Measurements from ENCODE around the gene NFKBIL1.
"Not testable (repeated sequence)": the region's sequence is repeated elsewhere in the genome, so short reads cannot be mapped to it uniquely, and the experiment has no call there.

The NFKBIL1 gene

GRCh38 chr6:31546958-31547726 is at the start of gene NFKBIL1:
Gene NFKBIL1, plus strand, starts transcription at chr6:31547608. Its CDS starts 87 bp downstream, at chr6:31547695.
- H3K4me1 ChIP-seq (ENCODE audit: control insufficient read depth, insufficient read depth, low read length), result peaks cover 15% of the 10 kb centered on the region; the same call in 1 of the 2 replicates
- H3K9ac ChIP-seq (ENCODE audit: low read length), result peak within 1 kb of the TSS; percentile 45
- peak within 1 kb of the TSS; percentile 60 for H3K4me3 ChIP-seq (ENCODE audit: low read depth, low read length)
- H3K27me3 ChIP-seq (ENCODE audit: control insufficient read depth, insufficient read depth, low read length), result no peaks in the 10 kb centered on the region
- no peaks in the 10 kb centered on the region for H3K9me3 ChIP-seq (ENCODE audit: control insufficient read depth, insufficient read depth, low read depth, low read length)
- H3K27ac ChIP-seq (ENCODE audit: low read depth, low read length), result peak within 1 kb of the TSS; percentile 31
- peaks cover 21% of the 10 kb centered on the region for H3K36me3 ChIP-seq (ENCODE audit: control insufficient read depth, insufficient read depth, low read length)

- Histone ChIP-seq H3K27me3 (ENCODE audit: control insufficient read depth, insufficient read depth, low read length) (peaks cover 43% of the 10 kb centered on the region), H3K36me3 (ENCODE audit: control insufficient read depth, insufficient read depth, low read length) (no peaks in the 10 kb centered on the region), H3K27ac (ENCODE audit: low read depth, low read length) (no peak overlapping the region), H3K9me3 (ENCODE audit: control insufficient read depth, insufficient read depth, low read depth, low read length) (no peaks in the 10 kb centered on the region), H3K4me1 (ENCODE audit: control insufficient read depth, insufficient read depth, low read length) (peaks cover 16% of the 10 kb centered on the region), H3K9ac (ENCODE audit: low read length) (peak overlapping the region; percentile 43), H3K4me3 (ENCODE audit: low read depth, low read length) (peak overlapping the region; percentile 74)
Observed at GRCh38 chr6:31498748-31499147, 48.7 kb upstream of the NFKBIL1 start.

- not testable (repeated sequence) for H3K27ac ChIP-seq (ENCODE audit: low read depth, low read length); H3K9me3 ChIP-seq (ENCODE audit: control insufficient read depth, insufficient read depth, low read depth, low read length); H3K9ac ChIP-seq (ENCODE audit: low read length); H3K36me3 ChIP-seq (ENCODE audit: control insufficient read depth, insufficient read depth, low read length)
- H3K4me3 ChIP-seq (ENCODE audit: low read depth, low read length), result peak overlapping the region; percentile 74; the same call in 1 of the 2 replicates
- H3K4me1 ChIP-seq (ENCODE audit: control insufficient read depth, insufficient read depth, low read length), result peaks cover 16% of the 10 kb centered on the region
- peaks cover 40% of the 10 kb centered on the region for H3K27me3 ChIP-seq (ENCODE audit: control insufficient read depth, insufficient read depth, low read length)
Observed at GRCh38 chr6:31499648-31500047, 47.8 kb upstream of the NFKBIL1 start.

GRCh38 chr6:31502586-31502985 is 44.8 kb upstream of the NFKBIL1 start:
- H3K9ac ChIP-seq (ENCODE audit: low read length), result no peak overlapping the region
- peaks cover 14% of the 10 kb centered on the region for H3K27me3 ChIP-seq (ENCODE audit: control insufficient read depth, insufficient read depth, low read length)
- no peaks in the 10 kb centered on the region for H3K9me3 ChIP-seq (ENCODE audit: control insufficient read depth, insufficient read depth, low read depth, low read length)
- H3K4me3 ChIP-seq (ENCODE audit: low read depth, low read length), result no peak overlapping the region
- no peak overlapping the region for H3K27ac ChIP-seq (ENCODE audit: low read depth, low read length)
- H3K4me1 ChIP-seq (ENCODE audit: control insufficient read depth, insufficient read depth, low read length), result peaks cover 7% of the 10 kb centered on the region; the same call in 1 of the 2 replicates
- peaks cover 18% of the 10 kb centered on the region for H3K36me3 ChIP-seq (ENCODE audit: control insufficient read depth, insufficient read depth, low read length)

GRCh38 chr6:31509036-31509435 is 38.4 kb upstream of the NFKBIL1 start:
- peaks cover 45% of the 10 kb centered on the region for H3K36me3 ChIP-seq (ENCODE audit: control insufficient read depth, insufficient read depth, low read length)
- not testable (repeated sequence) for H3K4me3 ChIP-seq (ENCODE audit: low read depth, low read length); H3K9me3 ChIP-seq (ENCODE audit: control insufficient read depth, insufficient read depth, low read depth, low read length); H3K27ac ChIP-seq (ENCODE audit: low read depth, low read length); H3K4me1 ChIP-seq (ENCODE audit: control insufficient read depth, insufficient read depth, low read length); H3K9ac ChIP-seq (ENCODE audit: low read length); H3K27me3 ChIP-seq (ENCODE audit: control insufficient read depth, insufficient read depth, low read length)

GRCh38 chr6:31510007-31510406 is 37.4 kb upstream of the NFKBIL1 start:
- Histone ChIP-seq H3K4me3 (ENCODE audit: low read depth, low read length) (no peak overlapping the region), H3K27me3 (ENCODE audit: control insufficient read depth, insufficient read depth, low read length) (no peaks in the 10 kb centered on the region), H3K9me3 (ENCODE audit: control insufficient read depth, insufficient read depth, low read depth, low read length) (no peaks in the 10 kb centered on the region), H3K36me3 (ENCODE audit: control insufficient read depth, insufficient read depth, low read length) (peaks cover 45% of the 10 kb centered on the region), H3K4me1 (ENCODE audit: control insufficient read depth, insufficient read depth, low read length) (no peaks in the 10 kb centered on the region), H3K27ac (ENCODE audit: low read depth, low read length) (no peak overlapping the region), H3K9ac (ENCODE audit: low read length) (no peak overlapping the region)

GRCh38 chr6:31513456-31514165 is 33.8 kb upstream of the NFKBIL1 start:
- peaks cover 21% of the 10 kb centered on the region for H3K36me3 ChIP-seq (ENCODE audit: control insufficient read depth, insufficient read depth, low read length)
- H3K4me3 ChIP-seq (ENCODE audit: low read depth, low read length), result no peak overlapping the region
- no peaks in the 10 kb centered on the region for H3K27me3 ChIP-seq (ENCODE audit: control insufficient read depth, insufficient read depth, low read length)
- H3K27ac ChIP-seq (ENCODE audit: low read depth, low read length), result no peak overlapping the region
- H3K4me1 ChIP-seq (ENCODE audit: control insufficient read depth, insufficient read depth, low read length), result no peaks in the 10 kb centered on the region
- no peaks in the 10 kb centered on the region for H3K9me3 ChIP-seq (ENCODE audit: control insufficient read depth, insufficient read depth, low read depth, low read length)
- H3K9ac ChIP-seq (ENCODE audit: low read length), result no peak overlapping the region

GRCh38 chr6:31521835-31522234 is 25.6 kb upstream of the NFKBIL1 start:
- no peak overlapping the region for H3K4me3 ChIP-seq (ENCODE audit: low read depth, low read length)
- H3K27ac ChIP-seq (ENCODE audit: low read depth, low read length), result no peak overlapping the region
- H3K9ac ChIP-seq (ENCODE audit: low read length), result no peak overlapping the region
- H3K36me3 ChIP-seq (ENCODE audit: control insufficient read depth, insufficient read depth, low read length), result no peaks in the 10 kb centered on the region
- H3K27me3 ChIP-seq (ENCODE audit: control insufficient read depth, insufficient read depth, low read length), result no peaks in the 10 kb centered on the region
- H3K4me1 ChIP-seq (ENCODE audit: control insufficient read depth, insufficient read depth, low read length), result no peaks in the 10 kb centered on the region
- H3K9me3 ChIP-seq (ENCODE audit: control insufficient read depth, insufficient read depth, low read depth, low read length), result no peaks in the 10 kb centered on the region

- H3K9ac ChIP-seq (ENCODE audit: low read length), result no peak overlapping the region
- H3K27ac ChIP-seq (ENCODE audit: low read depth, low read length), result no peak overlapping the region
- no peaks in the 10 kb centered on the region for H3K27me3 ChIP-seq (ENCODE audit: control insufficient read depth, insufficient read depth, low read length)
- no peaks in the 10 kb centered on the region for H3K9me3 ChIP-seq (ENCODE audit: control insufficient read depth, insufficient read depth, low read depth, low read length)
- no peak overlapping the region for H3K4me3 ChIP-seq (ENCODE audit: low read depth, low read length)
- H3K36me3 ChIP-seq (ENCODE audit: control insufficient read depth, insufficient read depth, low read length), result peaks cover 12% of the 10 kb centered on the region
- peaks cover 7% of the 10 kb centered on the region for H3K4me1 ChIP-seq (ENCODE audit: control insufficient read depth, insufficient read depth, low read length)
Observed at GRCh38 chr6:31525553-31525931, 21.9 kb upstream of the NFKBIL1 start.

GRCh38 chr6:31525932-31526591 is 21.3 kb upstream of the NFKBIL1 start:
- H3K4me3 ChIP-seq (ENCODE audit: low read depth, low read length), result no peak overlapping the region
- H3K27me3 ChIP-seq (ENCODE audit: control insufficient read depth, insufficient read depth, low read length), result no peaks in the 10 kb centered on the region
- H3K27ac ChIP-seq (ENCODE audit: low read depth, low read length), result no peak overlapping the region
- H3K4me1 ChIP-seq (ENCODE audit: control insufficient read depth, insufficient read depth, low read length), result peaks cover 7% of the 10 kb centered on the region
- peaks cover 17% of the 10 kb centered on the region for H3K36me3 ChIP-seq (ENCODE audit: control insufficient read depth, insufficient read depth, low read length)
- H3K9me3 ChIP-seq (ENCODE audit: control insufficient read depth, insufficient read depth, low read depth, low read length), result no peaks in the 10 kb centered on the region
- H3K9ac ChIP-seq (ENCODE audit: low read length), result no peak overlapping the region

- no peaks in the 10 kb centered on the region for H3K9me3 ChIP-seq (ENCODE audit: control insufficient read depth, insufficient read depth, low read depth, low read length)
- no peaks in the 10 kb centered on the region for H3K27me3 ChIP-seq (ENCODE audit: control insufficient read depth, insufficient read depth, low read length)
- H3K9ac ChIP-seq (ENCODE audit: low read length), result peak overlapping the region; percentile 4
- H3K4me3 ChIP-seq (ENCODE audit: low read depth, low read length), result no peak overlapping the region
- H3K27ac ChIP-seq (ENCODE audit: low read depth, low read length), result no peak overlapping the region
- H3K36me3 ChIP-seq (ENCODE audit: control insufficient read depth, insufficient read depth, low read length), result peaks cover 40% of the 10 kb centered on the region
- peaks cover 7% of the 10 kb centered on the region for H3K4me1 ChIP-seq (ENCODE audit: control insufficient read depth, insufficient read depth, low read length)
Observed at GRCh38 chr6:31528307-31528777, 19.1 kb upstream of the NFKBIL1 start.

All from HUES6 (cell line).